Measurements from ENCODE around the gene LAMP1.

DNA sequence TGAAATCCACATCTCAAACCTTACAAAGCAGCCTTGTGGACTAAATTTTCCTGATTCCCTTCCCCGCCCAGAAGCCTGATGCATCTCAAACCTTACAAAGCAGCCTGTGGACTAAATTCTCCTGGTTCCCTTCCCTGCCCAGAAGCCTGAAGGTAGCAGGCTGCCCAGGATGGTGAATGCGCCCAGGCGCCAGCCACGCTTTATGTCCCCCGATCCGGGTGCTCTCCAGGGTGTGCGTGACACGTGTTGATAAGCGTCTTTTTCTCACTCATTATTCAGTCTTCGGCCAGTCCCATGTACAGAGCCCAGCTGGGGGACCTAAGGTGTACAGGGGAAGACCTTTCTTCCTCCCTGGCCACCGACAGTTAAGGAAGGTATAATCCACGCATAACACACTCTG is 31.8 kb downstream of the LAMP1 start:
- TF ChIP-seq, protein P1, sequence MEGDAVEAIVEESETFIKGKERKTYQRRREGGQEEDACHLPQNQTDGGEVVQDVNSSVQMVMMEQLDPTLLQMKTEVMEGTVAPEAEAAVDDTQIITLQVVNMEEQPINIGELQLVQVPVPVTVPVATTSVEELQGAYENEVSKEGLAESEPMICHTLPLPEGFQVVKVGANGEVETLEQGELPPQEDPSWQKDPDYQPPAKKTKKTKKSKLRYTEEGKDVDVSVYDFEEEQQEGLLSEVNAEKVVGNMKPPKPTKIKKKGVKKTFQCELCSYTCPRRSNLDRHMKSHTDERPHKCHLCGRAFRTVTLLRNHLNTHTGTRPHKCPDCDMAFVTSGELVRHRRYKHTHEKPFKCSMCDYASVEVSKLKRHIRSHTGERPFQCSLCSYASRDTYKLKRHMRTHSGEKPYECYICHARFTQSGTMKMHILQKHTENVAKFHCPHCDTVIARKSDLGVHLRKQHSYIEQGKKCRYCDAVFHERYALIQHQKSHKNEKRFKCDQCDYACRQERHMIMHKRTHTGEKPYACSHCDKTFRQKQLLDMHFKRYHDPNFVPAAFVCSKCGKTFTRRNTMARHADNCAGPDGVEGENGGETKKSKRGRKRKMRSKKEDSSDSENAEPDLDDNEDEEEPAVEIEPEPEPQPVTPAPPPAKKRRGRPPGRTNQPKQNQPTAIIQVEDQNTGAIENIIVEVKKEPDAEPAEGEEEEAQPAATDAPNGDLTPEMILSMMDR (conservative IDR thresholded peaks at IDR 0.05), result no peak
- no peak for TF ChIP-seq ZFX (IDR thresholded peaks at IDR 0.05)

Measured in C4-2B (cell line).